GM23248 (cell line): ENCODE measurements around the gene RBM38. TPM values are rescaled to one million over a fixed set of nuclear protein-coding genes. Genes with fewer than 3 reads are reported as not detected.

Experiments
- DNase-seq: peaks from one replicate; pipeline ENCODE4 v3.0.0-alpha.2; 2015
- H2AFZ ChIP-seq: fragments of 200-600 bp; sonication (generic); 2 replicates; pipeline ENCODE4 v1.6.1; 2016; ENCODE audit warnings: antibody characterized with exemption
- H3F3A ChIP-seq: fragments of 200-600 bp; sonication (generic); 2 replicates; pipeline ENCODE4 v1.6.1; 2016; ENCODE audit warnings: mild to moderate bottlenecking, antibody characterized with exemption, mixed run types; ENCODE audit not compliant: insufficient read depth
- H3K27ac ChIP-seq: fragments of 200-600 bp; sonication (generic); 2 replicates; pipeline ENCODE4 v1.5.1; 2016; ENCODE audit warnings: mild to moderate bottlenecking
- H3K27me3 ChIP-seq: fragments of 200-600 bp; sonication (generic); replicated peaks from 2 replicates; pipeline ENCODE4 v1.6.1; 2016; ENCODE audit warnings: mild to moderate bottlenecking; ENCODE audit not compliant: insufficient read depth
- H3K36me3 ChIP-seq: fragments of 200-600 bp; sonication (generic); 2 replicates; pipeline ENCODE4 v1.6.1; 2016; ENCODE audit warnings: low read depth, mild to moderate bottlenecking
- H3K4me1 ChIP-seq: fragments of 200-600 bp; sonication (generic); 2 replicates; pipeline ENCODE4 v1.6.1; 2016; ENCODE audit warnings: mild to moderate bottlenecking; ENCODE audit not compliant: insufficient read depth
- H3K4me2 ChIP-seq: fragments of 200-600 bp; sonication (generic); one replicate; pipeline ENCODE4 v1.6.1; 2016; ENCODE audit warnings: mild to moderate bottlenecking; ENCODE audit not compliant: unreplicated experiment
- H3K4me3 ChIP-seq: fragments of 200-600 bp; sonication (generic); 2 replicates; pipeline ENCODE4 v1.5.1; 2016; ENCODE audit warnings: mild to moderate bottlenecking
- H3K79me2 ChIP-seq: fragments of 200-600 bp; sonication (generic); 2 replicates; pipeline ENCODE4 v1.6.1; 2016; ENCODE audit warnings: mild to moderate bottlenecking; ENCODE audit not compliant: insufficient read depth
- H3K9ac ChIP-seq: fragments of 200-600 bp; sonication (generic); 2 replicates; pipeline ENCODE4 v1.6.1; 2016; ENCODE audit warnings: mild to moderate bottlenecking
- H3K9me2 ChIP-seq: fragments of 200-600 bp; sonication (generic); 2 replicates; pipeline ENCODE4 v1.6.1; 2016; ENCODE audit warnings: mixed run types, mild to moderate bottlenecking, moderate library complexity; ENCODE audit not compliant: insufficient read depth
- H3K9me3 ChIP-seq: fragments of 200-600 bp; sonication (generic); one replicate; pipeline ENCODE4 v1.6.1; 2017; ENCODE audit warnings: low read depth
- H4K20me1 ChIP-seq: fragments of 200-600 bp; sonication (generic); 2 replicates; pipeline ENCODE4 v1.6.0; 2016; ENCODE audit not compliant: insufficient read depth
- EZH2 ChIP-seq: fragments of 200-600 bp; sonication (generic); IDR thresholded peaks from 2 replicates; pipeline ENCODE4 v1.6.1; 2018; ENCODE audit warnings: antibody characterized with exemption, mild to moderate bottlenecking; ENCODE audit not compliant: insufficient read depth, poor library complexity, severe bottlenecking
- EZH2phosphoT487 ChIP-seq: fragments of 200-600 bp; sonication (generic); IDR thresholded peaks from 2 replicates; pipeline ENCODE4 v1.6.1; 2018; ENCODE audit warnings: antibody characterized with exemption, moderate library complexity, mild to moderate bottlenecking, low read depth; ENCODE audit not compliant: insufficient read depth
- WGBS, 2 experiments: methylation state at CpG; one replicate each; pipeline ENCODE4 v1.1.6; 2015 to 2017; ENCODE audit warnings: low lambda C conversion rate in 2 of 2, low coverage in 1 of 2; ENCODE audit errors: missing lambda C conversion rate in 2 of 2; 5-methylcytosine and 5-hydroxymethylcytosine counted together
- in situ Hi-C: fragments of 300-500 bp; cut with MboI; formaldehyde crosslinking; loops from 2 replicates; pipeline ENCODE4 v1.15.0; 2020
- polyA plus RNA-seq: library from polyadenylated mRNA; unstranded; fragments of >200 nt; fragmentation: Nextera tagmentation; extraction: Ambion mirVana; gene quantifications from 2 replicates; pipeline ENCODE4 v1.2.1, GENCODE V29; 2016
- total RNA-seq: library from RNA; depleted of rRNA; stranded (reverse); fragments of >200 nt; shearing (Covaris generic); gene quantifications from 2 replicates; pipeline ENCODE4 v1.2.3, GENCODE V29; 2014

RBM38 gene
- total and polyA plus RNA-seq, 2 experiments from 2014 or later: 1.3 to 8.1 TPM

DNA sequence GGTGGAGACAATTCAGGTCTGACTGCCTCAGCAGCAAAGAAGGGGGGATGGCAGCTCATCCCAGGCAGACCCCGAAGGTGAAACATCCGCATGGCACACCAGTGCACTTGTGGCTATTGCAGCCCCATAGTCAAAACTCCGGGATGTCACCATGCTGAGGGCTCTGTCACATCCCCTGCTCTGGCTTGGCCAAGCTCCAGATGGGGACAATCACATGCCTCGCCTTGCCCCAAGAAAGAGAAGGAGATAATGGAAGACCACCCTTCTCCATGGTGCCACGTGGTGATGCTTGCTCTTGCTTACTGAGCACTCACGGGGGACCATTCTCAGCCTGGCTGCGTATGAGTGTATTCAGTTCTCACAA, 60.2 kb downstream of the RBM38 start:
- H3K36me3 ChIP-seq: no peaks in the 10 kb centered on the region
- no peak for DNase-seq
- H3K79me2 ChIP-seq: no peaks in the 10 kb centered on the region
- H3K9me2 ChIP-seq: no peaks in the 10 kb centered on the region
- H2AFZ ChIP-seq: no peak overlapping the region
- no peaks in the 10 kb centered on the region for H4K20me1 ChIP-seq
- H3K4me2 ChIP-seq: no peak overlapping the region
- TF ChIP-seq EZH2phosphoT487: no peak
- TF ChIP-seq EZH2: no peak
- no peaks in the 10 kb centered on the region for H3F3A ChIP-seq
- H3K9ac ChIP-seq: no peak overlapping the region
- H3K9me3 ChIP-seq: no peaks in the 10 kb centered on the region
- in situ Hi-C loops: no loop called here
- H3K4me1 ChIP-seq: no peaks in the 10 kb centered on the region
- H3K27me3 ChIP-seq: peaks cover 13% of the 10 kb centered on the region
- no peak overlapping the region for H3K27ac ChIP-seq
- 62 to 75% methylated on average over 7 of the region's 7 CpGs for WGBS, 2 experiments
- no peak overlapping the region for H3K4me3 ChIP-seq

DNA sequence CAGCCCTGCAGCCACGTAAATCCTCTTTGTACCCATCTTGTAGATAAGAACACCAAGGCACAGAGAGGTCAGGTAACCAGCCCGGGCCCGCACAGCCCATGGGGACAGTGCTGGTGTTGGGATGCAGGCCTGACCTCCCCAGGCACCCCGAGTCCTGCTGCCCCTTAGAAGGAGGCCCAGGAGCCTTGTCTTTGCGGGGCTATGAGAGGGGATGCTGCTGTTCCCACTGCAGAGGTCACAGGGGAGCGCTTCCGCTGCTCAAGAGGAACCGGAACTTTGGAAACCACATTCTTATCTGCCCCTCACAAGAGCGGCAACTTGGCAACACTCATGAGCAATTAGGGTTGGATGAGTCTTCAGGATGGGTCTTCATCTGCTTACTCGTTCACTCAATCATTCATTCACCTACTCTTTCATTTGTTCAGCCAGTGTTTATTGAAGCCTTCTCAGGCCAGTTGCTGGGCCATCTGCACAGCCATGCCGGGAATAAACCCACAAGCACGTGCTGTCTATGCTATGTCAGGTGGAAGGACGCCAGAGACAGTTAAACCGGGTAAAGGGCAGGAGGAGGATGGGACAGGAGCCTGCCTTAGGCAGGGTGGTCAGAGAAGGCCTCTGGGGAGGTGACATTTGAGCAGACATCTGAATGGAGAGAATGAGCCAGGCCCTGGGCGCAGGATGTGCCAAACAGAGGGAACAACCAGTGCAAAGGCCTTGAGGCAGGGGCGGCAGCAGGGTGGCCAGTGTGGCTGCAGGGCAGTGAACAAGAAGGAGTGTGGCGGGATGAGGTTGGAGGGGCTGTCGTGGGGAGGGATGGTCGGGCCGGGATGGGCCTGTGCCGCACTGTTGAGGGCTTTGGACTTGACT, 60.8 kb downstream of the RBM38 start:
- DNase-seq: no peak
- Histone ChIP-seq H3K9ac (no peak overlapping the region), H3K36me3 (no peaks in the 10 kb centered on the region), H3K9me3 (no peaks in the 10 kb centered on the region), H2AFZ (no peak overlapping the region), H3K4me1 (no peaks in the 10 kb centered on the region), H3K9me2 (no peaks in the 10 kb centered on the region), H3K27ac (no peak overlapping the region), H3K79me2 (no peaks in the 10 kb centered on the region), H4K20me1 (no peaks in the 10 kb centered on the region), H3K4me2 (no peak overlapping the region), H3K4me3 (no peak overlapping the region), H3K27me3 (peaks cover 13% of the 10 kb centered on the region), H3F3A (no peaks in the 10 kb centered on the region)
- in situ Hi-C loops: no loop called here
- 79 to 83% methylated on average over 21 of the region's 21 CpGs for WGBS, 2 experiments
- TF ChIP-seq EZH2phosphoT487 (no peak), EZH2 (no peak)

DNA sequence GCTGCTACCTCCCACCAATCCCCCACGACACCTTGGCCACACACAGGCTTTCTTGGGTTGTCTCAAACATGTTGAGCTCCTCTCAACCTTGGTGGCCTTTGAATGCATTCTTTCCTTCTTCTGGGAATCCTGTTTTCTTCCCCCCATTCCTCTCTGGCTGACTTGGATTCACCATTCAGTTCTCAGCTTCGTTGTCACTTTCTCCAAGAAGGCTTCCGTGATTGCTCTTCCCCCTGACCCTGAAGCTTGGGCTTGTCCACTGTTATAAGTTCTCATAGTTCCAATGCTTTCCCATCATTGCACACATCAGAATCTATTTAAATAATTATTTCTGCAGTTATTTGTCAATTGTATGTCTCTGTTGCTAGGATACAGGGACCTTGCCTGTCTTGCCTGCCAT, 64.2 kb downstream of the RBM38 start:
- H3K9ac ChIP-seq: no peak overlapping the region
- H3K4me1 ChIP-seq: no peaks in the 10 kb centered on the region
- H3K36me3 ChIP-seq: no peaks in the 10 kb centered on the region
- no peak overlapping the region for H3K27ac ChIP-seq
- H3K4me2 ChIP-seq: no peak overlapping the region
- TF ChIP-seq EZH2phosphoT487: no peak
- no peak for TF ChIP-seq EZH2
- no peaks in the 10 kb centered on the region for H3K9me2 ChIP-seq
- no peak for DNase-seq
- no peaks in the 10 kb centered on the region for H4K20me1 ChIP-seq
- 71 to 86% methylated on average over 3 of the region's 3 CpGs for WGBS, 2 experiments
- H3K79me2 ChIP-seq: no peaks in the 10 kb centered on the region
- H3K27me3 ChIP-seq: peaks cover 28% of the 10 kb centered on the region
- in situ Hi-C loops: no loop called here
- no peaks in the 10 kb centered on the region for H3K9me3 ChIP-seq
- H3F3A ChIP-seq: no peaks in the 10 kb centered on the region
- no peak overlapping the region for H3K4me3 ChIP-seq
- H2AFZ ChIP-seq: no peak overlapping the region

DNA sequence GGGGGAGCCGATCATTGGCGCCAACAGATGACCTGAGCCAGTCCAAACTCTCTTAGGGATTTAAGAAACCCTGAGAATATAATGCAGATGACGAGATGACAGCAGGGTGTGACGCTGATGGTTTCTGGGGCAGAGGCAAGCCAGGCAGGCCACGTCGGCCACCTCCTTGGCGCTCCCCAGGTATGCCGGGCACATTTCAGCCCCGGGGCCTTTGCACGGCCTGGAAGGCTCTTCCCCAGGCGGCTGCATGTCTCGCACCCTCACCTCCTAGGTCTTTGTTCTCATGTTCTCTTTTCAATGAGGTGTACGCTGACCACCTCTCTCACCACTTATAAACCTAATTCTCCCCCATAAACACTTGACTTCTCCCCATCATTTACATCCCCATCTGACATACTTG, 64.9 kb downstream of the RBM38 start:
- no peak overlapping the region for H3K9ac ChIP-seq

More for the DNA sequence above, 64.9 kb downstream of the RBM38 start:
- no peak overlapping the region for H3K4me2 ChIP-seq
- H3K9me2 ChIP-seq: no peaks in the 10 kb centered on the region
- H4K20me1 ChIP-seq: no peaks in the 10 kb centered on the region
- H2AFZ ChIP-seq: no peak overlapping the region
- H3K27me3 ChIP-seq: peaks cover 25% of the 10 kb centered on the region
- no peak for TF ChIP-seq EZH2
- no peak for TF ChIP-seq EZH2phosphoT487
- DNase-seq: no peak
- no peaks in the 10 kb centered on the region for H3K36me3 ChIP-seq
- no peaks in the 10 kb centered on the region for H3K4me1 ChIP-seq
- in situ Hi-C loops: no loop called here
- H3F3A ChIP-seq: no peaks in the 10 kb centered on the region
- no peak overlapping the region for H3K4me3 ChIP-seq
- H3K27ac ChIP-seq: no peak overlapping the region
- H3K79me2 ChIP-seq: no peaks in the 10 kb centered on the region
- WGBS, 2 experiments: 77 to 82% methylated on average over 12 to 13 of the region's 13 CpGs
- no peaks in the 10 kb centered on the region for H3K9me3 ChIP-seq
